HCT116 (cell line): ENCODE measurements around the gene OPRL1. TPM values are rescaled to one million over a fixed set of nuclear protein-coding genes. Genes with fewer than 3 reads are reported as not detected.

ENCODE experiments used
- ATAC-seq: fragments of 200-7000 bp; cut with Tn5 transposase; 2 replicates; pipeline ENCODE4 v1.9.1; 2020; ENCODE audit warnings: mild to moderate bottlenecking, moderate library complexity
- BruUV-seq: library from RNA; stranded (reverse); fragments of 400-500 nt; replicated peaks from 2 replicates; lab custom pipeline; 2021; lab: Mats Ljungman, UMichigan
- CTCF ChIA-PET: fragments of 300-600 bp; sonication (Branson Sonifier 250); formaldehyde crosslinking; loops from one replicate; lab custom pipeline; 2021; ENCODE audit warnings: antibody characterized with exemption; lab: Charles Lee
- POLR2A ChIA-PET: fragments of 300-600, 350-600 bp; sonication (Branson Sonifier 250); formaldehyde crosslinking; loops from one replicate; lab custom pipeline; 2021; ENCODE audit warnings: antibody characterized with exemption; lab: Charles Lee
- RAD21 ChIA-PET, 2 experiments: fragments of 300-600 bp; sonication (Branson Sonifier 250); formaldehyde crosslinking; loops; one replicate each; lab custom pipeline; 2023; ENCODE audit warnings: low total read pairs in 2 of 2; ENCODE audit not compliant: uncharacterized antibody in 2 of 2, unreplicated experiment in 2 of 2, low non-redundant PET in 1 of 2; lab: Charles Lee
- DNase-seq: peaks from one replicate; pipeline ENCODE4 v3.0.0-alpha.2; 2010; ENCODE audit warnings: low read depth, low spot score
- H2AFZ ChIP-seq: fragments of 200-600 bp; shearing (Covaris generic), sonication (generic); 2 replicates; pipeline ENCODE4 v1.6.1; 2017; ENCODE audit warnings: low read depth, mixed run types, mixed read lengths, antibody characterized with exemption, low read length; ENCODE audit not compliant: poor library complexity, severe bottlenecking
- H3K27ac ChIP-seq: 2 replicates; pipeline ENCODE4 v1.5.1; 2012; ENCODE audit warnings: low read depth, low read length
- H3K27me3 ChIP-seq: fragments of 200-600 bp; sonication (generic); 2 replicates; pipeline ENCODE4 v1.6.1; 2016; ENCODE audit warnings: mixed run types, low read length, mixed read lengths; ENCODE audit not compliant: insufficient read depth
- H3K36me3 ChIP-seq, 2 experiments: fragments of 200-500 bp in 1 of 2; fragments of 200-600 bp in 1 of 2; sonication (Bioruptor generic) in 1 of 2; sonication (generic) in 1 of 2; 2 replicates each; pipeline versions ENCODE4 v1.5.1 to v1.6.1; 2014 to 2016; ENCODE audit warnings: low read length in 2 of 2, inconsistent platforms in 1 of 2, mixed read lengths in 1 of 2, mixed run types in 1 of 2; ENCODE audit not compliant: insufficient read depth in 2 of 2, control insufficient read depth in 1 of 2
- H3K4me1 ChIP-seq, 2 experiments: fragments of 200-600 bp in 1 of 2; sonication (generic) in 1 of 2; 2 replicates each; pipeline versions ENCODE4 v1.5.1 to v1.6.1; 2012 to 2017; ENCODE audit warnings: low read length in 2 of 2, inconsistent platforms in 1 of 2, mild to moderate bottlenecking in 1 of 2, mixed read lengths in 1 of 2, mixed run types in 1 of 2, moderate library complexity in 1 of 2; ENCODE audit not compliant: insufficient read depth in 2 of 2, control insufficient read depth in 1 of 2
- H3K4me2 ChIP-seq: fragments of 200-600 bp; sonication (generic); 2 replicates; pipeline ENCODE4 v1.6.1; 2017; ENCODE audit warnings: mixed run types, low read length, mixed read lengths
- H3K4me3 ChIP-seq, 2 experiments: fragments of 200-600 bp in 1 of 2; sonication (generic) in 1 of 2; replicated peaks in 1 of 2; 2 replicates each; pipeline ENCODE4 v1.5.1; 2011 to 2016; ENCODE audit warnings: low read length in 2 of 2, control low read depth in 1 of 2, low read depth in 1 of 2, mild to moderate bottlenecking in 1 of 2, mixed read lengths in 1 of 2, mixed run types in 1 of 2
- H3K79me2 ChIP-seq: fragments of 200-600 bp; sonication (generic); 2 replicates; pipeline ENCODE4 v1.6.1; 2017; ENCODE audit warnings: mild to moderate bottlenecking, mixed run types, low read length, moderate library complexity, mixed read lengths; ENCODE audit not compliant: insufficient read depth
- H3K9ac ChIP-seq: fragments of 200-600 bp; sonication (generic); 2 replicates; pipeline ENCODE4 v1.6.1; 2016; ENCODE audit warnings: low read length, mixed read lengths
- H3K9me2 ChIP-seq: fragments of 200-600 bp; sonication (generic), shearing (Covaris generic); 2 replicates; pipeline ENCODE4 v1.6.1; 2017; ENCODE audit warnings: mixed run types, mild to moderate bottlenecking, moderate library complexity; ENCODE audit not compliant: insufficient read depth
- H3K9me3 ChIP-seq, 2 experiments: fragments of 200-500 bp in 1 of 2; fragments of 200-600 bp in 1 of 2; sonication (Bioruptor generic) in 1 of 2; sonication (generic) in 1 of 2; 2 replicates each; pipeline ENCODE4 v1.6.1; 2014 to 2017; ENCODE audit warnings: low read length in 2 of 2, mixed read lengths in 2 of 2, inconsistent platforms in 1 of 2, low read depth in 1 of 2, mild to moderate bottlenecking in 1 of 2, mixed run types in 1 of 2, moderate library complexity in 1 of 2; ENCODE audit not compliant: control insufficient read depth in 1 of 2, insufficient read depth in 1 of 2
- H4K20me1 ChIP-seq: fragments of 200-600 bp; sonication (generic), shearing (Covaris generic); 2 replicates; pipeline ENCODE4 v1.6.1; 2017; ENCODE audit warnings: mixed run types, mild to moderate bottlenecking, moderate library complexity; ENCODE audit not compliant: insufficient read depth
- ATF3 ChIP-seq: IDR thresholded peaks from 2 replicates; pipeline ENCODE4 v1.6.1; 2012
- CEBPB ChIP-seq: IDR thresholded peaks from 2 replicates; pipeline ENCODE4 v1.6.1; 2012; ENCODE audit warnings: low read depth
- CTCF ChIP-seq, 3 experiments: fragments of 200-600 bp in 1 of 3; sonication (generic) in 1 of 3; IDR thresholded peaks in 2 of 3; conservative IDR thresholded peaks in 1 of 3; 2 replicates each; pipeline ENCODE4 v1.5.1; 2012 to 2017; ENCODE audit warnings: low read depth in 2 of 3, low read length in 2 of 3, antibody characterized with exemption in 1 of 3, borderline replicate concordance in 1 of 3, control low read depth in 1 of 3, mild to moderate bottlenecking in 1 of 3, mixed read lengths in 1 of 3, mixed run types in 1 of 3, moderate library complexity in 1 of 3; ENCODE audit not compliant: insufficient read depth in 1 of 3
- EZH2phosphoT487 ChIP-seq: fragments of 200-600 bp; IDR thresholded peaks from 2 replicates; pipeline ENCODE4 v1.6.1; 2018; ENCODE audit warnings: antibody characterized with exemption, borderline replicate concordance
- FOSL1 ChIP-seq: IDR thresholded peaks from 2 replicates; pipeline ENCODE4 v1.6.1; 2012; ENCODE audit warnings: low read depth
- POLR2AphosphoS5 ChIP-seq: IDR thresholded peaks from 2 replicates; pipeline ENCODE4 v1.6.1; 2011; ENCODE audit warnings: mild to moderate bottlenecking, low read depth, low read length, moderate library complexity
- SP1 ChIP-seq: IDR thresholded peaks from 2 replicates; pipeline ENCODE4 v1.6.1; 2012; ENCODE audit warnings: low read depth
- SRF ChIP-seq: IDR thresholded peaks from 2 replicates; pipeline ENCODE4 v1.6.1; 2012; ENCODE audit warnings: low read depth
- ZNF274 ChIP-seq: fragments of 200-500 bp; sonication (Bioruptor generic); IDR thresholded peaks from 2 replicates; pipeline ENCODE4 v1.6.1; 2014; ENCODE audit warnings: mild to moderate bottlenecking, low read depth, low read length, inconsistent platforms
- intact Hi-C: fragments of 100-400 bp; cut with micrococcal nuclease; formaldehyde crosslinking; loops from 2 replicates; pipeline ENCODE4 v1.10.0; 2022
- total RNA-seq: library from RNA; stranded (reverse); gene quantifications from one replicate; pipeline ENCODE4 v1.2.1, GENCODE V29; 2021; ENCODE audit not compliant: unreplicated experiment
- TF ChIP-seq, protein P1 (sequence below): IDR thresholded peaks from 2 replicates; pipeline ENCODE4 v1.6.1; 2012; ENCODE audit warnings: low read depth

Gene OPRL1
- total RNA-seq, 1 experiment from 2014 or later: 1.6 TPM

GRCh38 chr20:64073476-64074183 lies 6.3 kb upstream of the OPRL1 start:
- ChIA-PET POLR2A (no interaction called here), RAD21 (no interaction called here), CTCF (no interaction called here)
- TF ChIP-seq CTCF (IDR thresholded peaks at IDR 0.05 in 2 of 3, conservative IDR thresholded peaks at IDR 0.05 in 1 of 3; ENCODE audit: borderline replicate concordance in 1 of 3, insufficient read depth in 1 of 3, low read depth in 2 of 3, low read length in 2 of 3) (no peak), SP1 (no peak), FOSL1 (no peak), CEBPB (no peak), ZNF274 (no peak), SRF (no peak), ATF3 (no peak), POLR2AphosphoS5 (no peak), EZH2phosphoT487 (no peak)
- TF ChIP-seq, protein P1, sequence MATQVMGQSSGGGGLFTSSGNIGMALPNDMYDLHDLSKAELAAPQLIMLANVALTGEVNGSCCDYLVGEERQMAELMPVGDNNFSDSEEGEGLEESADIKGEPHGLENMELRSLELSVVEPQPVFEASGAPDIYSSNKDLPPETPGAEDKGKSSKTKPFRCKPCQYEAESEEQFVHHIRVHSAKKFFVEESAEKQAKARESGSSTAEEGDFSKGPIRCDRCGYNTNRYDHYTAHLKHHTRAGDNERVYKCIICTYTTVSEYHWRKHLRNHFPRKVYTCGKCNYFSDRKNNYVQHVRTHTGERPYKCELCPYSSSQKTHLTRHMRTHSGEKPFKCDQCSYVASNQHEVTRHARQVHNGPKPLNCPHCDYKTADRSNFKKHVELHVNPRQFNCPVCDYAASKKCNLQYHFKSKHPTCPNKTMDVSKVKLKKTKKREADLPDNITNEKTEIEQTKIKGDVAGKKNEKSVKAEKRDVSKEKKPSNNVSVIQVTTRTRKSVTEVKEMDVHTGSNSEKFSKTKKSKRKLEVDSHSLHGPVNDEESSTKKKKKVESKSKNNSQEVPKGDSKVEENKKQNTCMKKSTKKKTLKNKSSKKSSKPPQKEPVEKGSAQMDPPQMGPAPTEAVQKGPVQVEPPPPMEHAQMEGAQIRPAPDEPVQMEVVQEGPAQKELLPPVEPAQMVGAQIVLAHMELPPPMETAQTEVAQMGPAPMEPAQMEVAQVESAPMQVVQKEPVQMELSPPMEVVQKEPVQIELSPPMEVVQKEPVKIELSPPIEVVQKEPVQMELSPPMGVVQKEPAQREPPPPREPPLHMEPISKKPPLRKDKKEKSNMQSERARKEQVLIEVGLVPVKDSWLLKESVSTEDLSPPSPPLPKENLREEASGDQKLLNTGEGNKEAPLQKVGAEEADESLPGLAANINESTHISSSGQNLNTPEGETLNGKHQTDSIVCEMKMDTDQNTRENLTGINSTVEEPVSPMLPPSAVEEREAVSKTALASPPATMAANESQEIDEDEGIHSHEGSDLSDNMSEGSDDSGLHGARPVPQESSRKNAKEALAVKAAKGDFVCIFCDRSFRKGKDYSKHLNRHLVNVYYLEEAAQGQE: no peak
- H3K27me3 ChIP-seq: no peaks in the 10 kb centered on the region
- DNase-seq (no peak), ATAC-seq (no peak)
- H3K27ac ChIP-seq: no peak overlapping the region
- H3K9ac ChIP-seq: no peak overlapping the region
- no peak overlapping the region for H3K4me2 ChIP-seq
- peaks cover 8% of the 10 kb centered on the region in 2 experiments for H3K4me1 ChIP-seq
- BruUV-seq: no TSS peak
- no peak overlapping the region for H3K4me3 ChIP-seq
- H3K9me3 ChIP-seq: no peaks in the 10 kb centered on the region
- no peaks in the 10 kb centered on the region for H3K36me3 ChIP-seq
- no peak overlapping the region for H2AFZ ChIP-seq
- peaks cover 4% of the 10 kb centered on the region; the same call in 1 of the 2 replicates for H3K79me2 ChIP-seq
- no peaks in the 10 kb centered on the region for H4K20me1 ChIP-seq
- intact Hi-C loops: no loop called here
- no peaks in the 10 kb centered on the region for H3K9me2 ChIP-seq
